ENCODE measurements around the gene C1QTNF5.
"Not testable (repeated sequence)": the region's sequence is repeated elsewhere in the genome, so short reads cannot be mapped to it uniquely, and the experiment has no call there.

C1QTNF5 gene
- long read RNA-seq, donor 1, transcript C1QTNF5-203 (2 exons, 1,046 nt) = major isoform, 19 of 29 reads
- long read RNA-seq, donor 1, transcript C1QTNF5-202 (3 exons, 1,356 nt) = minor isoform, 10 of 29 reads
- long read RNA-seq, donor 1, partial matches to known transcripts = 0 of 29 reads
- long read RNA-seq, donor 1, other reads (novel, unspliced or antisense) = 0 of 29 reads
- long read RNA-seq, donor 2, transcript C1QTNF5-202 (3 exons, 1,356 nt) = minor isoform, 11 of 31 reads
- long read RNA-seq, donor 2, transcript C1QTNF5-203 (2 exons, 1,046 nt) = major isoform, 14 of 31 reads
- long read RNA-seq, donor 2, partial matches to known transcripts = 5 of 31 reads
- long read RNA-seq, donor 2, other reads (novel, unspliced or antisense) = 0 of 31 reads
- long read RNA-seq, donor 3, transcript C1QTNF5-203 (2 exons, 1,046 nt) = major isoform, 5 of 8 reads
- long read RNA-seq, donor 3, partial matches to known transcripts = 0 of 8 reads
- long read RNA-seq, donor 3, other reads (novel, unspliced or antisense) = 0 of 8 reads
- long read RNA-seq, donor 4, transcript C1QTNF5-202 (3 exons, 1,356 nt) = minor isoform, 7 of 16 reads
- long read RNA-seq, donor 4, transcript C1QTNF5-203 (2 exons, 1,046 nt) = major isoform, 9 of 16 reads
- long read RNA-seq, donor 4, partial matches to known transcripts = 0 of 16 reads
- long read RNA-seq, donor 4, other reads (novel, unspliced or antisense) = 0 of 16 reads
- long read RNA-seq, donor 5, transcript C1QTNF5-203 (2 exons, 1,046 nt) = major isoform, 10 of 15 reads
- long read RNA-seq, donor 5, transcript C1QTNF5-202 (3 exons, 1,356 nt) = minor isoform, 5 of 15 reads
- long read RNA-seq, donor 5, partial matches to known transcripts = 0 of 15 reads
- long read RNA-seq, donor 5, other reads (novel, unspliced or antisense) = 0 of 15 reads
- long read RNA-seq, donor 6, transcript C1QTNF5-203 (2 exons, 1,046 nt) = major isoform, 13 of 16 reads
- long read RNA-seq, donor 6, partial matches to known transcripts = 0 of 16 reads
- long read RNA-seq, donor 6, other reads (novel, unspliced or antisense) = 0 of 16 reads
- long read RNA-seq, donor 7, transcript C1QTNF5-202 (3 exons, 1,356 nt) = minor isoform, 14 of 37 reads
- long read RNA-seq, donor 7, transcript C1QTNF5-203 (2 exons, 1,046 nt) = major isoform, 23 of 37 reads
- long read RNA-seq, donor 7, partial matches to known transcripts = 0 of 37 reads
- long read RNA-seq, donor 7, other reads (novel, unspliced or antisense) = 0 of 37 reads
- long read RNA-seq, donor 8, transcript C1QTNF5-203 (2 exons, 1,046 nt) = major isoform, 9 of 17 reads
- long read RNA-seq, donor 8, transcript C1QTNF5-202 (3 exons, 1,356 nt) = minor isoform, 7 of 17 reads
- long read RNA-seq, donor 8, partial matches to known transcripts = 0 of 17 reads
- long read RNA-seq, donor 8, other reads (novel, unspliced or antisense) = 0 of 17 reads

GRCh38 chr11:119340335-119341221, at the start of gene C1QTNF5:
C1QTNF5 (minus strand) TSS chr11:119340883; CDS start chr11:119340397, 486 bp downstream.
- DNase-seq = peak; percentile 60

GRCh38 chr11:119389611-119390254, 49.0 kb upstream of the C1QTNF5 start:
- DNase-seq = no peak

- DNase-seq = no peak
Observed at GRCh38 chr11:119388103-119388502, 47.4 kb upstream of the C1QTNF5 start.

GRCh38 chr11:119384332-119384731, 43.6 kb upstream of the C1QTNF5 start:
- DNase-seq = no peak

- DNase-seq = not testable (repeated sequence)
Observed at GRCh38 chr11:119382513-119382912, 41.8 kb upstream of the C1QTNF5 start.

GRCh38 chr11:119382101-119382500, 41.4 kb upstream of the C1QTNF5 start:
- no peak for DNase-seq

- peak; percentile 96 for DNase-seq
Observed at GRCh38 chr11:119381181-119381988, 40.7 kb upstream of the C1QTNF5 start, which contains the start of gene USP2. USP2 (minus strand) TSS chr11:119381690; CDS start chr11:119373480, 8,210 bp downstream.

- DNase-seq = no peak
Observed at GRCh38 chr11:119380827-119381180, 40.1 kb upstream of the C1QTNF5 start.

- no peak for DNase-seq
Observed at GRCh38 chr11:119380160-119380826, 39.6 kb upstream of the C1QTNF5 start.

- DNase-seq = no peak
Observed at GRCh38 chr11:119378851-119379465, 38.3 kb upstream of the C1QTNF5 start.

- no peak for DNase-seq
Observed at GRCh38 chr11:119377961-119378667, 37.4 kb upstream of the C1QTNF5 start.

- no peak for DNase-seq
Observed at GRCh38 chr11:119377112-119377901, 36.6 kb upstream of the C1QTNF5 start.

GRCh38 chr11:119376197-119376847, 35.6 kb upstream of the C1QTNF5 start:
- no peak for DNase-seq

GRCh38 chr11:119375337-119376196, 34.9 kb upstream of the C1QTNF5 start:
- no peak for DNase-seq

GRCh38 chr11:119374632-119375336, 34.1 kb upstream of the C1QTNF5 start:
- no peak for DNase-seq

Measured in right kidney (tissue), 9 donors.